ENCODE results near the gene BMPR1A.
"Not testable (repeated sequence)": the region's sequence is repeated elsewhere in the genome, so short reads cannot be mapped to it uniquely, and the experiment has no call there.

Gene BMPR1A

DNA sequence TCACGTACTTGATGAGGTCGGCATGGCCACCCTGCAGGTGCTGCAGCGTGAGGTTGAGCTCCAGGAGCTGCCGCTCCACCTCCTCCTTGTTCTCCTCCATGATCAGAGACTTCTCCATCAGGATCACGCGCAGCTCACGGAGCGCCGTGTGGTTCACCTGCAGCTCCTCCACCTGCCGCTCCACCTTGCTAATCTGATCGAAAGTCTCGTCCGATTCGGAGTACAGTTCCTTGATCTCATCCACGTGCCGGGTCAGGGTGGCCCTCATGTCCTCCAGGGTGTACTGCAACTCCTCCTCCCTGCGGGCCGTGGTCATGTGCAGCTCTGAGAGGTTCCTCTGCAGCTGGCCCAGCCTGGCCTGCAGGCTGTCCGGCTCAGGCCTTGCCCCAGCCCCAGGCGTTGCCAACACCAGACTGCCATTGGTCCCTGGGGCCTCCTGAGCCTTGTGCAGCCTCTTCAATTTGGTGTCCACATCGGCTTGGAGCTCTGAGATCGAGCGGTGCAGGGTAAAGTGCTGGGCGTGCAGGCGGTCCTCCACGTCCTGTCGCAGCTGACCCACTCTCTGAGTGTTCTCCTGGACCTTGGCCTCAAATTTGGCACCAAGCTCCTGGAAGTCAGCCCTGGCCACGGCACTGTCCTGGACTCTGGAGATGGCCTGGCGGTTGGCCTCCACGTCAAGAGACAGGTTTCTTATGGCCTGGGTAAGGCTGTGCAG, 187.1 kb downstream of the BMPR1A start:
- peak; percentile 47 for DNase-seq

GRCh38 chr10:86944031-86944419, 187.6 kb downstream of the BMPR1A start:
- peak; percentile 45 for DNase-seq

GRCh38 chr10:86944471-86944870, 188.1 kb downstream of the BMPR1A start:
- DNase-seq = peak; percentile 33

- DNase-seq = peak; percentile 21
Observed at GRCh38 chr10:86944907-86945306, 188.5 kb downstream of the BMPR1A start.

GRCh38 chr10:86945361-86946212, 189.2 kb downstream of the BMPR1A start:
- DNase-seq = peak; percentile 44

DNA sequence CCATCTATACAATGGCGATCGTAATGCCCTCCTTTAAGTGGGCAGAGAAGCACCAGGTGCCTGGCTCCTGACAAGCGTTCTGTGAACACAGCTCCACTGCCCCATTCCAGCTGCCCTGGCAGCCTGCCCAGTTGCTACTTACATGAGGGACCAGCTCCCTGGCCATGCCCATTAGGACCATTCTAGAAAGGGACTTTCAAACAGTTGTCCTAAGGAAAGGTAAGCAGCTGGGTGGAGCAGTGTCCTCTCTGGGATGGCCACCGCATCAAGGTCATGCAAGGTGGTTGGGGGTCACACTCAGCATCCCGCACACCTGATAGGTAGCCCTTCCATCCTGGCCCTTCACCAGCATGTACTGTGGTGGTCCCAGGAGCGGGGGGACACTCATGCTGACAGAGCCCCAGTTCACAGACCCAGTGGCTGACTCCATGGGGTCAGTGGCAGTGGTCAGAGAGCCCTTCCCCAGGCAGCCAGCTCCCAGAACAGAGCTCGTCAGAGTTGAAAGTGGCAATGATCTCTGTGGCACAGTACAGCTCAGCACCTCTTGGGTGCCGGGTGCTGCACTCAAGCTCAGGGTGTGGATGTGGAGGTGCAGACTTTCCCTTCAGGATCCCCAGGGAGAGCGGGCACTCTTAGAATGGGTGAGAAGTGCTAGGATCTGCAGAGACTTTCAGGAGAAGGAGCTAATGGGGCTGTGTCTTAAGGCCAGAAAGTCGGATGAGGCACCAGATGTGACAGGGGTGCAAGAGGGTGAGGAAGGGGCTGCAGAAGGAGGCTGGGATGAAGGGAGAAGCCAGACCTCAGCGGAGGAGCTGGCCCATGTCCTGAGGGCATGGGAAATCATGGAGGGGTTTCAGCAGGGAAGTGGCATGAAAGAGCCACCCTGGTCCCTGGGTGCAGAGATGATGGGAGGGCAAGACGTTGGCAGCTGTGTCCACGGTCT, 190.1 kb downstream of the BMPR1A start:
- DNase-seq = peak; percentile 37

DNA sequence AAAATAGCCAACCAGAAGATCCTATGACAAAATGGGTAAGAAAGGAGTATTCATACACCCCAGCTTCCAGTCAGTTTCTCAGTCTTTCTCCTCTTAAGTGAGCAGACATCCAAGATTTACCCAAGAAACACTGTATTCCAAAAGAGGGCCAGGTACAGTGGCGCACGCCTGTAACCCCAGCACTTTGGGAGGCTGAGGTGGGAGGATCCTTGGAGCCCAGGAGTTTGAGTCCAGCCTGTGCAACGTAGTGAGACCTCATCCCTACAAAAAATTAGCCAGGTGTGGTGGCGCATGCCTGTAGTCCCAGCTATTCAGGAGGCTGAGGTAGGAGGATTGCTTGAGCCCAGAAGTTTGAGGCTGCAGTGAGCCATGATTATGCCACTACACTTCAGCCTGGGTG, 191.4 kb downstream of the BMPR1A start:
- peak; percentile 4 for DNase-seq

GRCh38 chr10:86950349-86950748, 193.9 kb downstream of the BMPR1A start:
- no peak for DNase-seq

DNA sequence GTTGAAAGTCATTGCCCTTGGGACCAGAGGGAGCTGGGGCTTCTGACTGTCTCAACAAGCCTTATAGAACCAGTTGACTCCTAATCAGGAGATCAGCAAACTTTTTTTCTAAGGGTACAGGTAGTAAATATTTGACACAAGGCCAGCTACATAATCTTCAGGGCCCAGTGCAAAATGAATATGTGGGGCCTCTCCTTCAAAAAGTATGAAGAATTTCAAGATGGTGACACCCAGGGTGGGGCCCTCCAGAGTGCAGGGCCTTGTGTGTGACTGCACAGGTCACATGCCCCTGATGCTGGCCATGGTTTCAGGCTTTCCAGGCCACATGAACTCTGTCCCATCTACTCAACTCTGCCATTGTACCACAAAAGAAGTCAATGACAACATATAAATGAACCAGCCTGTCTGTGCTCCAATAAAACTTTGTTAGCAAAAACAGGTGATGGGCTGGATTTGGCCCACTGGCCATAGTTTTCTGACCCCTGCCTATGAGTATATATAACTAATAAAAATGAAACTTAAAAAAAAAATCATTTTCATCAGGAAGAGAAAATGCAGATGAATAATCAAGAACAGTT, 194.9 kb downstream of the BMPR1A start:
- DNase-seq = no peak

- no peak for DNase-seq
Observed at GRCh38 chr10:86952106-86952505, 195.7 kb downstream of the BMPR1A start.

DNA sequence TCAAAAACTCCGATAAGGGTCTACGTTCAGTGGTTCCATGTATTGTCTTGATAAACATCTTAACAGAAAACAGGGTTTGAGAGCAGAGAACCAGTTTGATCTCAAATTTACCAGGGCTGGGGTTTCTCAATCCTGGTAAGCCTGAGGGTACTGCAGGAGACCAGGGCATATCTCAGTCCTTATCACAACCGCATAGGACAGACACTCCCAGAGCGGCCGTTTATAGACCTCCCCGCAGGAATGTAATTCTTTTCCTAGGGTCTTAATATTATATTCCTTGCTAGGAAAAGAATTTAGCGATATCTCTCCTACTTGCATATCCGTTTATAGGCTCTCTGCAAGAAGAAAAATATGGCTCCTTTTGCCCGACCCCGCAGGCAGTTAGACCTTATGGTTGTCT, 196.3 kb downstream of the BMPR1A start:
- DNase-seq = not testable (repeated sequence)

DNA sequence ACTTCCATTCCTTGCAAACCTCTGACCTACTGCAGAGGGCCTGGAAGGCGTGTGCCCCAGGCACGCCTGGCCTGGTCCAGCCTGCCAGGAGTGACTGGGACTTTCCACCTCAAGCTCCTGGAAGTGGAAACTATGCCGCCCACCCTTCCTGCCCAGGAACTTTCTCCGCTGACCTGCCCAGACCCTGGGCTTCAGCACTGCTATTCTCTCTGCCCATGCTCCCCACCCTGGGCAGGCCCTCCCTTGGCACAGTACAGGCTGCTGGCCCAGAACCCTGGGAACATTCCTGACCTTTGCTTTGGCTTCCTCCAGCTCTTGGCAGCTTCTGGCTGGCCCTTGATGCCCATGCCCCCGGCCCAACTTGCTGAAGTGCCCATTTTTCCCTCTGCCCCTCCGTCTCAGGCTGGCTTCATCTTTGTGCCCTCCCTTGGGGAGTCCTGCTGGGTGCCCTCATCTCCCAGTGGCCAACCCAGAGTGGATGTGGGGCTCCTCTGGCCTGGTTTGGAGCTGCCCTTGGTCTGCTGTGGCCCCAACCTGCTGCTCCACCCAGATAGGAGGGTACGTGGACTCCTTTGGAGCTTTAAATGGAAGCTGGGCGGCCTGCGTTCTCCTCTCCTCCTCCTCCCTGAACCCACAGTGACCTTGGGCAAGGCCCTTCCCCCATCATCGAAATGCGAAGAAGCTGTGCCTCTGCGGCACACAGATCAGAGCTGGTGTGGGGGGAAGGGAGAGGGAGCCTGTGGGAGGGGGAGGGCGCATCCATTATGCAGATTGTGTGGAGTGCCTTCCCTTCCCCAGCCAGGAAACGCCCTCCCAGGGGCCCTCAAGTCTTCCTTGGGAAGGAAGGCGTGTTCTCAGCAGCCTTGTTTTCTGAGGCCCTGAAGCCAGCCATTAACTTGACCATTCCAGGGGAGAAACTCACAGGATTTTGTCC, 197.6 kb downstream of the BMPR1A start:
- no peak for DNase-seq

GRCh38 chr10:86954681-86955500, 198.5 kb downstream of the BMPR1A start:
- no peak for DNase-seq

DNA sequence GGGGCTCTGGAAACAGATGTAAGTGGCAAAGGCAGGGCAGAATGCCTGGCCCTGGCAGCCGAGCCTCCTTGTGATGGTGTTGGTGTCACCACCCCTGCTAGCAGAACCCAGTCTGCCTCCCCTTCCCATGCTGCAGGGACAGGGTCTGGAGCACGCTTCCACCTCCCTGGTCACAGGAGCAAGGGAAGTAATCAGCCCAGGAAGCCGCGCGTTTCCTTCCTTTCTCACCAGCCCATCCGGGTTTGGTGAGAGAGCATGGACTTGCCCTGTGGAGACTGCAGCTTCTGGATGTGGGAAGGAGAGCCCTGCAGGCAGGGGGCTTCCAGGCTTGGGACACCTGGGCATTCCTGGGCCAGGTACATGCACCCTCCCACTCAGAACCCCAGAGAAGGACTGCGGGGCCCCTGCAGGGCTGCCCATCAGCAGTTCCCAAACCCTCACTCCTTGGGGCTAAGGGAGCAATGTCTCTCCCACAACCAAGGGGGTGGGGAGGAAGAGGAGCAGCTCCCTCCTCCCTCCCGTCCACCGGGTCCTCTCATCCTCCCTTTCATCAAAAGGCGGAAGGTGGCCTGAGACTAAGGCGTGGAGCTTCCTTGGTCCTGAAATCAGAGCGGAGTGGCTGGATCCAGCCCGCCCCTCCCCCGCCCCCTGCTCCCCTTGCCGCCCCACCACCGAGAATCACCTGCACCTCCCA, 199.2 kb downstream of the BMPR1A start:
- no peak for DNase-seq

DNA sequence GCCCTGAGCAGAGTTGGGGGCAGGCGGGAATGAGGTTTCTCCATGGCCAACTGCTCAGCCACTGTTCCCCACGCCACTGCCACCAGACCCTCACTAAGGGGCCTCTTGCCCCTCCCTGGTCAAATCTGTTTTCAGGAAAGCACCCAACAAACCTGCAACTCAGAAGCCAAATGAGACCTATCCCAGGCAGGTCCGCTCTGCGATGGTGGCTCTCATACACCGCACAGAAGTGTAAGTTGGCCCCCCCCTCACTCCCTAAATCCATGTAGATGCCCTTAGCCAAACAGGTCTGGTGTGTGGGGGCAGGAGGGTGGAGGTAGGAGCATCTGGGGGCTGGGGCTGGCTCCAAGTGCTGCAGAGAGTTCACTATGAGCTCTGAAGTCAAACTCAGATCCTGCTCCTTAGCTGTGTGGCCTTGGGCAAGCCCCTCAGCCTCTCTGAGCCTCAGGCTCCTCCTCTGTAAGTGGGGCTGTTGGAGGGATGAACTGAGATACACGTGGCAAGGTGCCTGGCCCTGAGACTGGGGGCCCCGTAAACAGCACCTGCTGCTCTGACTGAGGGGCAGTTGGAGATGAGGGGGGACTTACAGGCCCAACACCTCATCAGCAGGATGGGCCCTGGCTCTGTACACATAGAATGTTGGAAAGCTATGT, 199.9 kb downstream of the BMPR1A start:
- DNase-seq = no peak

- no peak for DNase-seq
Observed at GRCh38 chr10:86956848-86957448, 200.5 kb downstream of the BMPR1A start.

GRCh38 chr10:86957471-86958115, 201.2 kb downstream of the BMPR1A start, which contains the start of gene MMRN2:
Gene MMRN2 (minus strand): TSS chr10:86957615. CDS start chr10:86957541, 74 bp downstream.
- DNase-seq = no peak

Data from activated CD8-positive, alpha-beta memory T cell treated with anti-CD3 and anti-CD28 coated beads for 24 hours (primary cell).